Measurements from ENCODE around the gene SLC49A3. TPM values are rescaled to one million over a fixed set of nuclear protein-coding genes. Genes with fewer than 3 reads are reported as not detected.

SLC49A3 gene
- polyA plus RNA-seq, 3 donors: 9.5 to 29.8 (median 11.1) TPM

- Mint-ChIP-seq H3K9me3 (no peaks in the 10 kb centered on the region), H3K4me1 (peaks cover 15% of the 10 kb centered on the region), H3K27me3 (ENCODE audit: low read depth in 3 of 3) (peaks cover 0 to 3% (median 2%) of the 10 kb centered on the region in 3 donors), H3K36me3 (peaks cover 19 to 40% of the 10 kb centered on the region in 2 donors), H3K4me3 (no peak overlapping the region), H3K27ac (no peak overlapping the region)
- peaks cover 80% of the 10 kb centered on the region for H4K20me1 ChIP-seq (ENCODE audit: insufficient read depth, low read length)
- no peak overlapping the region for H3K4me2 ChIP-seq (replicated peaks; ENCODE audit: extremely low read depth, low read length, poor library complexity, severe bottlenecking)
- no peak overlapping the region for H2AFZ ChIP-seq (ENCODE audit: insufficient read depth, low read depth, low read length, poor library complexity, severe bottlenecking)
- no peaks in the 10 kb centered on the region for H3K27me3 ChIP-seq (ENCODE audit: control insufficient read depth in 2 of 2, insufficient read depth in 2 of 2, low read length in 2 of 2)
- peaks cover 7 to 36% of the 10 kb centered on the region in 2 donors for H3K36me3 ChIP-seq (replicated peaks in 1 of 2; ENCODE audit: control insufficient read depth in 1 of 2, insufficient read depth in 2 of 2, low read length in 2 of 2)
- TF ChIP-seq, protein P1, sequence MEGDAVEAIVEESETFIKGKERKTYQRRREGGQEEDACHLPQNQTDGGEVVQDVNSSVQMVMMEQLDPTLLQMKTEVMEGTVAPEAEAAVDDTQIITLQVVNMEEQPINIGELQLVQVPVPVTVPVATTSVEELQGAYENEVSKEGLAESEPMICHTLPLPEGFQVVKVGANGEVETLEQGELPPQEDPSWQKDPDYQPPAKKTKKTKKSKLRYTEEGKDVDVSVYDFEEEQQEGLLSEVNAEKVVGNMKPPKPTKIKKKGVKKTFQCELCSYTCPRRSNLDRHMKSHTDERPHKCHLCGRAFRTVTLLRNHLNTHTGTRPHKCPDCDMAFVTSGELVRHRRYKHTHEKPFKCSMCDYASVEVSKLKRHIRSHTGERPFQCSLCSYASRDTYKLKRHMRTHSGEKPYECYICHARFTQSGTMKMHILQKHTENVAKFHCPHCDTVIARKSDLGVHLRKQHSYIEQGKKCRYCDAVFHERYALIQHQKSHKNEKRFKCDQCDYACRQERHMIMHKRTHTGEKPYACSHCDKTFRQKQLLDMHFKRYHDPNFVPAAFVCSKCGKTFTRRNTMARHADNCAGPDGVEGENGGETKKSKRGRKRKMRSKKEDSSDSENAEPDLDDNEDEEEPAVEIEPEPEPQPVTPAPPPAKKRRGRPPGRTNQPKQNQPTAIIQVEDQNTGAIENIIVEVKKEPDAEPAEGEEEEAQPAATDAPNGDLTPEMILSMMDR (IDR thresholded peaks at IDR 0.05): no peak
- H3K9ac ChIP-seq (ENCODE audit: insufficient read depth, low read length, poor library complexity, severe bottlenecking): no peak overlapping the region
- no peak overlapping the region for H3K27ac ChIP-seq (ENCODE audit: low read depth in 1 of 2, low read length in 2 of 2)
- peaks cover 83% of the 10 kb centered on the region for H3K79me2 ChIP-seq (ENCODE audit: insufficient read depth, low read length)
- no peaks in the 10 kb centered on the region for H3K9me3 ChIP-seq (replicated peaks in 1 of 2; ENCODE audit: control insufficient read depth in 1 of 2, insufficient read depth in 1 of 2, low read length in 2 of 2)
- no peak for DNase-seq
- H3K4me1 ChIP-seq (ENCODE audit: control insufficient read depth in 1 of 2, insufficient read depth in 2 of 2, low read length in 2 of 2): peaks cover 9 to 11% of the 10 kb centered on the region in 2 donors
- intact Hi-C loops (cut with micrococcal nuclease): no loop called here
- 98% methylated on average over 16 of the region's 18 CpGs for WGBS (ENCODE audit: insufficient coverage)
- no peak overlapping the region for H3K4me3 ChIP-seq (replicated peaks in 1 of 3; ENCODE audit: low read depth in 2 of 3, low read length in 3 of 3)
These were observed 25.1 kb upstream of the SLC49A3 start for GRCh38 chr4:714087-714486.

DNA sequence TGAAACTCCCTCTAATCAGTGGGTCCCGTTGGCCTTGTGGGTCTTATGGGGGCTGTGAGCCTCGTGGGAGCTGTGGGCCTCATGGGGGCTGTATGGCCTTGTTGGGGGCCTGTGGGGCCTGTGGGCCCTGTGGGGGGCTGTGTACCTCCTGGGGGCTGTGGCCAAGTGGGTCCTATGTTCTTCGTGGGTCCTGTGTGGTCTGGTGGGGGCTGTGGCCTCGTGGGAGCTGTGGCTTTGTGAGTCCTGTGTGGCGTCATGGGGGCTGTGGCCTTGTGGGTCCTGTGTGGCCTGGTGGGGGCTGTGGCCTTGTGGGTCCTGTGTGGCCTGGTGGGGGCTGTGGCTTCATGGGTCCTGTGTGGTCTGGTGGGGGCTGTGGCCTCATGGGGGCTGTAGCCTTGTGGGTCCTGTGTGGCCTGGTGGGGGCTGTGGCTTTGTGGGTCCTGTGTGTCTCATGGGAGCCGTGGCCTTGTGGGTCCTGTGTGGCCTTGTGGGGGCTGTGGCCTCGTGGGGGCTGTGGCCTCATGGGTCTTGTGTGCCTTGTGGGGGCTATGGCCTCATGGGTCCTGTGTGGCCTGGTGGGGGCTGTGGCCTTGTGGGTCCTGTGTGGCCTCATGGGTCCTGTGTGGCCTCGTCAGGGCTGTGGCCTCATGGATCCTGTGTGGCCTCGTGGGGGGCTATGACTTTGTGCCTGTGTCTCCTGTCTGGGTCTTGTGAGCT lies 24.1 kb upstream of the SLC49A3 start:
- peak overlapping the region in 1 of 7 donors; percentile 18 for H3K27ac Mint-ChIP-seq
- Histone ChIP-seq H3K9ac (ENCODE audit: insufficient read depth, low read length, poor library complexity, severe bottlenecking) (no peak overlapping the region), H3K79me2 (ENCODE audit: insufficient read depth, low read length) (peaks cover 83% of the 10 kb centered on the region), H3K4me3 (replicated peaks in 1 of 3; ENCODE audit: low read depth in 2 of 3, low read length in 3 of 3) (no peak overlapping the region), H3K4me2 (replicated peaks; ENCODE audit: extremely low read depth, low read length, poor library complexity, severe bottlenecking) (no peak overlapping the region), H4K20me1 (ENCODE audit: insufficient read depth, low read length) (peaks cover 80% of the 10 kb centered on the region), H3K4me1 (ENCODE audit: control insufficient read depth in 1 of 2, insufficient read depth in 2 of 2, low read length in 2 of 2) (peaks cover 18 to 21% of the 10 kb centered on the region in 2 donors), H3K27ac (ENCODE audit: low read depth in 1 of 2, low read length in 2 of 2) (no peak overlapping the region), H3K27me3 (ENCODE audit: control insufficient read depth in 2 of 2, insufficient read depth in 2 of 2, low read length in 2 of 2) (no peaks in the 10 kb centered on the region), H3K36me3 (replicated peaks in 1 of 2; ENCODE audit: control insufficient read depth in 1 of 2, insufficient read depth in 2 of 2, low read length in 2 of 2) (peaks cover 7 to 36% of the 10 kb centered on the region in 2 donors), H3K9me3 (replicated peaks in 1 of 2; ENCODE audit: control insufficient read depth in 1 of 2, insufficient read depth in 1 of 2, low read length in 2 of 2) (no peaks in the 10 kb centered on the region), H2AFZ (ENCODE audit: insufficient read depth, low read depth, low read length, poor library complexity, severe bottlenecking) (no peak overlapping the region)
- H3K27me3 Mint-ChIP-seq (ENCODE audit: low read depth in 3 of 3): peaks cover 0 to 3% (median 3%) of the 10 kb centered on the region in 3 donors
- H3K4me3 Mint-ChIP-seq: no peak overlapping the region
- no peak for DNase-seq
- intact Hi-C loops (cut with micrococcal nuclease): no loop called here
- 73% methylated on average over 7 of the region's 9 CpGs for WGBS (ENCODE audit: insufficient coverage)
- H3K4me1 Mint-ChIP-seq: peaks cover 25% of the 10 kb centered on the region
- H3K9me3 Mint-ChIP-seq: no peaks in the 10 kb centered on the region
- TF ChIP-seq, protein P1 (IDR thresholded peaks at IDR 0.05): no peak
- H3K36me3 Mint-ChIP-seq: peaks cover 20 to 38% of the 10 kb centered on the region in 2 donors
